IMR-90 (cell line): Measurements from ENCODE around the gene SLC35F1. TPM values are rescaled to one million over a fixed set of nuclear protein-coding genes. Genes with fewer than 3 reads are reported as not detected.
A peak's percentile ranks its signal among the peaks of the same experiment; 100 is the strongest.

Source experiments
- ATAC-seq: fragments of 200-7000 bp; cut with Tn5 transposase; 2 replicates; pipeline ENCODE4 v1.9.1; 2020; ENCODE audit warnings: low read depth, mild to moderate bottlenecking, moderate library complexity
- BruUV-seq: library from RNA; stranded (reverse); fragments of 400-500 nt; replicated peaks from 2 replicates; lab custom pipeline; 2021; lab: Mats Ljungman, UMichigan
- CTCF ChIA-PET: fragments of 300-600 bp; formaldehyde crosslinking; extraction: SDS; loops from one replicate; lab custom pipeline; 2021; ENCODE audit warnings: antibody characterized with exemption; lab: Yijun Ruan, JAX
- POLR2A ChIA-PET: fragments of 300-600 bp; sonication (Branson Sonifier 250); formaldehyde crosslinking; loops from one replicate; lab custom pipeline; 2022; ENCODE audit warnings: antibody characterized with exemption; ENCODE audit not compliant: unreplicated experiment; lab: Charles Lee
- DNase-seq: peaks from one replicate; pipeline ENCODE4 v3.0.0; 2013
- H2AFZ ChIP-seq: replicated peaks from 2 replicates; pipeline ENCODE3; 2013; ENCODE audit warnings: low read length, mild to moderate bottlenecking; ENCODE audit not compliant: poor library complexity
- H2AK5ac ChIP-seq: 2 replicates; pipeline ENCODE4 v1.6.1; 2013; ENCODE audit warnings: low read depth, low read length, inconsistent platforms
- H2AK9ac ChIP-seq: replicated peaks from 2 replicates; pipeline ENCODE3; 2013; ENCODE audit warnings: mild to moderate bottlenecking, low read depth, low read length, moderate library complexity; ENCODE audit not compliant: poor library complexity
- H2BK120ac ChIP-seq: 2 replicates; pipeline ENCODE4 v1.6.1; 2013; ENCODE audit warnings: low read depth, low read length, inconsistent platforms
- H2BK15ac ChIP-seq: 3 replicates; pipeline ENCODE4 v1.6.1; 2013; ENCODE audit warnings: low read depth, low read length, inconsistent platforms
- H2BK20ac ChIP-seq: 2 replicates; pipeline ENCODE4 v1.6.1; 2013; ENCODE audit warnings: low read depth, mild to moderate bottlenecking, inconsistent platforms, low read length, moderate library complexity
- H2BK5ac ChIP-seq: 2 replicates; pipeline ENCODE4 v1.6.1; 2013; ENCODE audit warnings: mild to moderate bottlenecking, low read depth, low read length, inconsistent platforms; ENCODE audit not compliant: poor library complexity, severe bottlenecking
- H3K14ac ChIP-seq: replicated peaks from 2 replicates; pipeline ENCODE4 v1.6.1; 2013; ENCODE audit warnings: low read depth, low read length, inconsistent platforms
- H3K18ac ChIP-seq: 2 replicates; pipeline ENCODE4 v1.6.1; 2013; ENCODE audit warnings: low read depth, low read length, control low read depth
- H3K23ac ChIP-seq: 2 replicates; pipeline ENCODE4 v1.6.1; 2013; ENCODE audit warnings: low read depth, low read length, inconsistent platforms
- H3K27ac ChIP-seq: 2 replicates; pipeline ENCODE4 v1.5.1; 2013; ENCODE audit warnings: mild to moderate bottlenecking, control low read depth, low read length; ENCODE audit not compliant: insufficient read depth
- H3K27me3 ChIP-seq: 2 replicates; pipeline ENCODE4 v1.6.1; 2013; ENCODE audit warnings: low read length; ENCODE audit not compliant: control insufficient read depth, insufficient read depth
- H3K36me3 ChIP-seq: 2 replicates; pipeline ENCODE4 v1.6.1; 2013; ENCODE audit warnings: low read length, mixed read lengths; ENCODE audit not compliant: control insufficient read depth, insufficient read depth
- H3K4ac ChIP-seq: 2 replicates; pipeline ENCODE4 v1.6.1; 2013; ENCODE audit warnings: low read depth, low read length, inconsistent platforms
- H3K4me1 ChIP-seq: 2 replicates; pipeline ENCODE4 v1.6.1; 2013; ENCODE audit warnings: low read length, mixed read lengths; ENCODE audit not compliant: control insufficient read depth, insufficient read depth
- H3K4me2 ChIP-seq: 2 replicates; pipeline ENCODE4 v1.6.1; 2013; ENCODE audit warnings: low read depth, mild to moderate bottlenecking, control low read depth, low read length, moderate library complexity
- H3K4me3 ChIP-seq: 2 replicates; pipeline ENCODE4 v1.5.1; 2013; ENCODE audit warnings: low read depth, mild to moderate bottlenecking, control low read depth, low read length, moderate library complexity; ENCODE audit not compliant: insufficient read depth
- H3K56ac ChIP-seq: 2 replicates; pipeline ENCODE4 v1.6.1; 2013; ENCODE audit warnings: low read length, inconsistent platforms; ENCODE audit not compliant: insufficient read depth; ENCODE audit errors: extremely low read depth
- H3K79me1 ChIP-seq, 2 experiments: 2 replicates each; pipeline ENCODE4 v1.6.1; 2013; ENCODE audit warnings: low read length in 2 of 2, inconsistent platforms in 1 of 2, low read depth in 1 of 2
- H3K9ac ChIP-seq: 2 replicates; pipeline ENCODE4 v1.6.1; 2013; ENCODE audit warnings: low read depth, low read length, control low read depth
- H3K9me1 ChIP-seq: 2 replicates; pipeline ENCODE4 v1.6.1; 2013; ENCODE audit warnings: low read length, inconsistent platforms; ENCODE audit not compliant: insufficient read depth
- H3K9me3 ChIP-seq: 2 replicates; pipeline ENCODE4 v1.6.1; 2013; ENCODE audit warnings: low read length; ENCODE audit not compliant: control insufficient read depth, insufficient read depth
- H4K20me1 ChIP-seq: 2 replicates; pipeline ENCODE4 v1.6.1; 2013; ENCODE audit warnings: low read length, inconsistent platforms; ENCODE audit not compliant: insufficient read depth
- H4K5ac ChIP-seq: 2 replicates; pipeline ENCODE4 v1.6.1; 2013; ENCODE audit warnings: mild to moderate bottlenecking, low read depth, low read length, control low read depth
- H4K8ac ChIP-seq, 2 experiments: 2 replicates each; pipeline ENCODE4 v1.6.1; 2013; ENCODE audit warnings: low read depth in 2 of 2, low read length in 2 of 2, control low read depth in 1 of 2, inconsistent platforms in 1 of 2
- H4K91ac ChIP-seq: 2 replicates; pipeline ENCODE4 v1.6.1; 2013; ENCODE audit warnings: low read depth, low read length, inconsistent platforms; ENCODE audit not compliant: insufficient read depth
- CEBPB ChIP-seq: IDR thresholded peaks from 2 replicates; pipeline ENCODE4 v1.6.1; 2012; ENCODE audit warnings: low read depth, low read length, improper control_type of control experiment
- SMC3 ChIP-seq: fragments of 150-350 bp; IDR thresholded peaks from 2 replicates; pipeline ENCODE4 v1.6.1; 2016; ENCODE audit warnings: low read depth, mild to moderate bottlenecking, antibody characterized with exemption, low read length, moderate library complexity
- WGBS, 2 experiments: methylation state at CpG; one replicate each; pipeline versions ENCODE4 v1.1.5 to v1.1.7; 2013; ENCODE audit warnings: missing lambda C conversion rate in 2 of 2; ENCODE audit not compliant: insufficient read length in 1 of 2; ENCODE audit errors: extremely low coverage in 2 of 2; 5-methylcytosine and 5-hydroxymethylcytosine counted together
- dilution Hi-C: fragments of 300-500 bp; cut with HindIII; formaldehyde crosslinking; loops from one replicate; pipeline ENCODE4 v1.14.3; 2018; ENCODE audit warnings: low sequenced_read_pairs; ENCODE audit not compliant: unreplicated experiment
- in situ Hi-C: fragments of 300-500 bp; cut with MboI; formaldehyde crosslinking; loops from 3 replicates; pipeline ENCODE4 v1.14.3; 2019; ENCODE audit warnings: low sequenced_read_pairs, inconsistent platforms, mixed read lengths
- intact Hi-C: fragments of 100-400 bp; cut with micrococcal nuclease; formaldehyde crosslinking; loops from 2 replicates; pipeline ENCODE4 v1.10.0; 2022
- polyA plus RNA-seq, 3 experiments: library from polyadenylated mRNA; depleted of rRNA; stranded (reverse); fragments of >200 nt; gene quantifications; 2 replicates each; pipeline ENCODE4 v1.2.3, GENCODE V29; 2012; ENCODE audit warnings: low replicate concordance in 1 of 3
- total RNA-seq: library from RNA; depleted of rRNA; stranded (reverse); fragments of >200 nt; gene quantifications from 2 replicates; pipeline ENCODE4 v1.2.3, GENCODE V29; 2012

Gene SLC35F1
- total and polyA plus RNA-seq, 2 of the 4 experiments (the other 2 are of a cell fraction), result not detected

DNA sequence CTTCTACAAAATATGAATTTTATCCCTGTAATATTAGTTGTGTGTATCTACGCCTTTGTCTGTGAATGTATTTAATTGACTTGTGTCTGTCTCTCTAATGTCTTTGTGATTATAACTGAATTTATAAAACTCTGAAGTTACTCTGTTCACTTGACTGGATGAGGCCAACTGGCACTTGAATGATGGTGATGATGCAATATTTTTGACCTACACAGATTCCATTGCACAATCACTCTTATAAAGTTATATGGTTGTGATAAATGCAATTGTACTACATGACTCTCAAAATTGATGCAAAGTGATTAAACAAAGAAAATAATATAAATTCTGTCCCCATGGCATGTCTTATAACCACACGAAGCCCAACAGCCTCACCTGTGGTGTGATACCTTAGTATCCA, 353.8 kb downstream of the SLC35F1 start:
- Histone ChIP-seq H3K36me3 (no peaks in the 10 kb centered on the region), H3K18ac (no peak overlapping the region), H3K9me1 (no peaks in the 10 kb centered on the region), H3K27me3 (no peaks in the 10 kb centered on the region; the same call in none of the 2 replicates), H4K91ac (no peak overlapping the region), H2AK9ac (no peak overlapping the region), H3K56ac (no peak overlapping the region), H3K79me1 (no peaks in the 10 kb centered on the region), H3K4me2 (no peak overlapping the region), H2BK20ac (no peak overlapping the region), H2BK5ac (no peak overlapping the region), H3K9ac (no peak overlapping the region), H2BK15ac (no peak overlapping the region), H2AK5ac (no peak overlapping the region), H3K4me3 (no peak overlapping the region), H3K9me3 (no peaks in the 10 kb centered on the region), H4K20me1 (no peaks in the 10 kb centered on the region), H3K23ac (no peak overlapping the region), H4K5ac (no peak overlapping the region), H2AFZ (no peak overlapping the region), H3K27ac (no peak overlapping the region), H3K4me1 (no peaks in the 10 kb centered on the region), H4K8ac (no peak overlapping the region), H2BK120ac (no peak overlapping the region), H3K14ac (no peak overlapping the region), H3K4ac (no peak overlapping the region)
- ChIA-PET CTCF (no interaction called here), POLR2A (no interaction called here)
- ATAC-seq (no peak), DNase-seq (no peak)
- TF ChIP-seq SMC3 (no peak), CEBPB (peak; percentile 88)
- dilution Hi-C loops (no loop called here), intact Hi-C loops (loop anchor here (5.0 kb wide), 1 partner anchor 914 kb away; no protein-coding TSS in a partner anchor), in situ Hi-C loops (loop anchor here (25.0 kb wide), 1 partner anchor 826 kb away; the partner anchor contains the start of gene FAM184A)
- BruUV-seq, result no TSS peak
- no CpG with 5 or more reads among the region's 2 CpGs for WGBS, 2 experiments
